ENCODE results near the gene CASP2. TPM values are rescaled to one million over a fixed set of nuclear protein-coding genes. Genes with fewer than 3 reads are reported as not detected.

CASP2 gene
- total and polyA plus RNA-seq, 2 experiments from 2014 or later, result 9.2 to 13.1 TPM

GRCh38 chr7:143248761-143249354, 39.3 kb upstream of the CASP2 start:
- no peak overlapping the region for H3K4me2 ChIP-seq (ENCODE audit: unreplicated experiment)
- DNase-seq, result no peak
- H3K27me3 ChIP-seq (replicated peaks; ENCODE audit: insufficient read depth), result no peaks in the 10 kb centered on the region
- WGBS, 2 experiments (ENCODE audit: low coverage in 1 of 2, low lambda C conversion rate in 2 of 2, missing lambda C conversion rate in 2 of 2), result 61 to 66% methylated on average over 2 of the region's 2 CpGs
- no peaks in the 10 kb centered on the region for H3K36me3 ChIP-seq (ENCODE audit: low read depth)
- H2AFZ ChIP-seq, result no peak overlapping the region
- H3K27ac ChIP-seq, result no peak overlapping the region
- no peaks in the 10 kb centered on the region for H3K79me2 ChIP-seq (ENCODE audit: insufficient read depth)
- H3F3A ChIP-seq (ENCODE audit: insufficient read depth), result peaks cover 3% of the 10 kb centered on the region; the same call in 1 of the 2 replicates
- H3K4me3 ChIP-seq, result no peak overlapping the region
- no peaks in the 10 kb centered on the region for H3K9me3 ChIP-seq (ENCODE audit: low read depth)
- H3K9me2 ChIP-seq (ENCODE audit: insufficient read depth), result no peaks in the 10 kb centered on the region
- no peak overlapping the region for H3K9ac ChIP-seq
- no peaks in the 10 kb centered on the region for H4K20me1 ChIP-seq (ENCODE audit: insufficient read depth)
- H3K4me1 ChIP-seq (ENCODE audit: insufficient read depth), result peaks cover 9% of the 10 kb centered on the region; the same call in 1 of the 2 replicates
- TF ChIP-seq EZH2phosphoT487 (IDR thresholded peaks at IDR 0.05; ENCODE audit: insufficient read depth, low read depth), result no peak
- in situ Hi-C loops (cut with MboI), result no loop called here

GRCh38 chr7:143250199-143250598, 38.0 kb upstream of the CASP2 start:
- Histone ChIP-seq H3K79me2 (ENCODE audit: insufficient read depth) (no peaks in the 10 kb centered on the region), H3K9ac (no peak overlapping the region), H3F3A (ENCODE audit: insufficient read depth) (peaks cover 3% of the 10 kb centered on the region; the same call in 1 of the 2 replicates), H3K9me3 (ENCODE audit: low read depth) (no peaks in the 10 kb centered on the region), H3K4me1 (ENCODE audit: insufficient read depth) (0 out of 2 replicates have a peak, but pooled peaks cover 3% of the 10 kb centered on the region), H3K9me2 (ENCODE audit: insufficient read depth) (no peaks in the 10 kb centered on the region), H3K4me2 (ENCODE audit: unreplicated experiment) (no peak overlapping the region), H2AFZ (no peak overlapping the region), H3K27ac (no peak overlapping the region), H3K4me3 (no peak overlapping the region), H3K27me3 (replicated peaks; ENCODE audit: insufficient read depth) (no peaks in the 10 kb centered on the region), H3K36me3 (ENCODE audit: low read depth) (no peaks in the 10 kb centered on the region), H4K20me1 (ENCODE audit: insufficient read depth) (no peaks in the 10 kb centered on the region)
- no peak for DNase-seq
- no peak for TF ChIP-seq EZH2 (IDR thresholded peaks at IDR 0.05; ENCODE audit: insufficient read depth, poor library complexity, severe bottlenecking)
- no peak for TF ChIP-seq EZH2phosphoT487 (IDR thresholded peaks at IDR 0.05; ENCODE audit: insufficient read depth, low read depth)
- in situ Hi-C loops (cut with MboI), result no loop called here

- TF ChIP-seq EZH2phosphoT487 (IDR thresholded peaks at IDR 0.05; ENCODE audit: insufficient read depth, low read depth) (no peak), EZH2 (IDR thresholded peaks at IDR 0.05; ENCODE audit: insufficient read depth, poor library complexity, severe bottlenecking) (no peak)
- no peak overlapping the region for H3K27ac ChIP-seq
- no peaks in the 10 kb centered on the region for H3K9me2 ChIP-seq (ENCODE audit: insufficient read depth)
- H3K4me1 ChIP-seq (ENCODE audit: insufficient read depth), result no peaks in the 10 kb centered on the region
- no peaks in the 10 kb centered on the region for H4K20me1 ChIP-seq (ENCODE audit: insufficient read depth)
- no peak overlapping the region for H3K4me2 ChIP-seq (ENCODE audit: unreplicated experiment)
- no peaks in the 10 kb centered on the region for H3K79me2 ChIP-seq (ENCODE audit: insufficient read depth)
- no peak for DNase-seq
- H3K27me3 ChIP-seq (replicated peaks; ENCODE audit: insufficient read depth), result no peaks in the 10 kb centered on the region
- H3K9me3 ChIP-seq (ENCODE audit: low read depth), result no peaks in the 10 kb centered on the region
- no peak overlapping the region for H3K9ac ChIP-seq
- in situ Hi-C loops (cut with MboI), result no loop called here
- WGBS, 2 experiments (ENCODE audit: low coverage in 1 of 2, low lambda C conversion rate in 2 of 2, missing lambda C conversion rate in 2 of 2), result 90 to 100% methylated on average over 1 of the region's 1 CpG
- no peak overlapping the region for H2AFZ ChIP-seq
- no peaks in the 10 kb centered on the region for H3K36me3 ChIP-seq (ENCODE audit: low read depth)
- no peaks in the 10 kb centered on the region; the same call in 1 of the 2 replicates for H3F3A ChIP-seq (ENCODE audit: insufficient read depth)
- H3K4me3 ChIP-seq, result no peak overlapping the region
Observed at GRCh38 chr7:143250822-143251221, 37.3 kb upstream of the CASP2 start.

- Histone ChIP-seq H3K27ac (no peak overlapping the region), H3K79me2 (ENCODE audit: insufficient read depth) (no peaks in the 10 kb centered on the region), H3K9me2 (ENCODE audit: insufficient read depth) (no peaks in the 10 kb centered on the region), H3K9me3 (ENCODE audit: low read depth) (no peaks in the 10 kb centered on the region), H3K4me3 (no peak overlapping the region), H3K9ac (no peak overlapping the region), H2AFZ (no peak overlapping the region), H3K36me3 (ENCODE audit: low read depth) (no peaks in the 10 kb centered on the region), H3K27me3 (replicated peaks; ENCODE audit: insufficient read depth) (no peaks in the 10 kb centered on the region), H3K4me1 (ENCODE audit: insufficient read depth) (no peaks in the 10 kb centered on the region), H3F3A (ENCODE audit: insufficient read depth) (no peaks in the 10 kb centered on the region; the same call in 1 of the 2 replicates), H3K4me2 (ENCODE audit: unreplicated experiment) (no peak overlapping the region), H4K20me1 (ENCODE audit: insufficient read depth) (no peaks in the 10 kb centered on the region)
- in situ Hi-C loops (cut with MboI), result no loop called here
- no peak for DNase-seq
- 90 to 97% methylated on average over 2 of the region's 2 CpGs for WGBS, 2 experiments (ENCODE audit: low coverage in 1 of 2, low lambda C conversion rate in 2 of 2, missing lambda C conversion rate in 2 of 2)
- TF ChIP-seq EZH2 (IDR thresholded peaks at IDR 0.05; ENCODE audit: insufficient read depth, poor library complexity, severe bottlenecking), result no peak
- no peak for TF ChIP-seq EZH2phosphoT487 (IDR thresholded peaks at IDR 0.05; ENCODE audit: insufficient read depth, low read depth)
Observed at GRCh38 chr7:143252006-143252405, 36.1 kb upstream of the CASP2 start.

GRCh38 chr7:143255564-143255963, 32.6 kb upstream of the CASP2 start:
- Histone ChIP-seq H3K9ac (no peak overlapping the region), H3K27me3 (replicated peaks; ENCODE audit: insufficient read depth) (no peaks in the 10 kb centered on the region), H3K9me2 (ENCODE audit: insufficient read depth) (no peaks in the 10 kb centered on the region), H2AFZ (no peak overlapping the region), H3F3A (ENCODE audit: insufficient read depth) (no peaks in the 10 kb centered on the region; the same call in 1 of the 2 replicates), H3K27ac (no peak overlapping the region), H3K9me3 (ENCODE audit: low read depth) (no peaks in the 10 kb centered on the region), H4K20me1 (ENCODE audit: insufficient read depth) (no peaks in the 10 kb centered on the region), H3K79me2 (ENCODE audit: insufficient read depth) (no peaks in the 10 kb centered on the region), H3K4me1 (ENCODE audit: insufficient read depth) (no peaks in the 10 kb centered on the region), H3K4me2 (ENCODE audit: unreplicated experiment) (no peak overlapping the region), H3K4me3 (no peak overlapping the region), H3K36me3 (ENCODE audit: low read depth) (no peaks in the 10 kb centered on the region)
- WGBS, 2 experiments (ENCODE audit: low coverage in 1 of 2, low lambda C conversion rate in 2 of 2, missing lambda C conversion rate in 2 of 2), result 59 to 71% methylated on average over 3 of the region's 3 CpGs
- no peak for DNase-seq
- TF ChIP-seq EZH2 (IDR thresholded peaks at IDR 0.05; ENCODE audit: insufficient read depth, poor library complexity, severe bottlenecking) (no peak), EZH2phosphoT487 (IDR thresholded peaks at IDR 0.05; ENCODE audit: insufficient read depth, low read depth) (no peak)
- in situ Hi-C loops (cut with MboI), result no loop called here

Measured in GM23248 (cell line).